Stimulated activated CD8-positive, alpha-beta memory T cell treated with anti-CD3 and anti-CD28 coated beads, Interleukin-7, amount 100 ng/mL, for 48 hours (primary cell): ENCODE measurements around the gene RHBDL3.
"Not testable (repeated sequence)": the region's sequence is repeated elsewhere in the genome, so short reads cannot be mapped to it uniquely, and the experiment has no call there.

Experiments used
- DNase-seq, 2 donors: peaks; one replicate each; pipeline ENCODE4 v3.0.0-alpha.2; 2020; ENCODE audit warnings: low read depth in 1 of 2; ENCODE audit errors: extremely low read depth in 1 of 2

The RHBDL3 gene

DNA sequence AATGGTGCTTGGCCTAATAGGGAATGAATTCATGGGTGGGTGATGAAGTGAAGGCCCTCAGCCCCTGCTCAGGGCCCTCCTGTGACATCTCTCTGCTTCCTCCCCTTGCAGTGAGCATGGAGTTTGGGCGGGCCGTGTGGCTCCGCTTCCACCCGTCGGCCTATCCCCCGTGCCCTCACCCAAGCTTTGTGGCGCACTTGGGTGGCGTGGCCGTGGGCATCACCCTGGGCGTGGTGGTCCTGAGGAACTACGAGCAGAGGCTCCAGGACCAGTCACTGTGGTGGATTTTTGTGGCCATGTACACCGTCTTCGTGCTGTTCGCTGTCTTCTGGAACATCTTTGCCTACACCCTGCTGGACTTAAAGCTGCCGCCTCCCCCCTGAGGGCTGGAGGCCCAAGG, 55.2 kb downstream of the RHBDL3 start:
- no peak for DNase-seq

DNA sequence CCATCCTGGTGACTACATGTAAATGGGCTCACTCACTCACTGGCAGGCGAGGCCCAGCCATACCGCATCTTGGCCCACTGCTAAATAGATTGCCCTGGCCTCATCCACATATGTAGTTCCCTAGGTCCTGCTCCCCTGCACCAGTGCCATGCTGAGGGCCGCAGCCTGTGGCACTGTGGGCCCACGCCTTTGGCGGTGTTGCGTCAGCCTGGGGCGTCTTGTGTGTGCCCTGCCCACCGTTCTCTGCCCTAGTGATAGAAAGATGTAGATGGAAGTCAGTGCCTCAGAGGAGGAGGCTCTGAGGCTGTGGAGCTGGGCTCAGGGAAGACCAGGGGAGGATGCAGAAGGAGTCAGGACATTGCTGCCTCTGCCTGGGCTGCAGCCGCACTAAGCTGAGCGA, 57.4 kb downstream of the RHBDL3 start:
- no peak for DNase-seq

DNA sequence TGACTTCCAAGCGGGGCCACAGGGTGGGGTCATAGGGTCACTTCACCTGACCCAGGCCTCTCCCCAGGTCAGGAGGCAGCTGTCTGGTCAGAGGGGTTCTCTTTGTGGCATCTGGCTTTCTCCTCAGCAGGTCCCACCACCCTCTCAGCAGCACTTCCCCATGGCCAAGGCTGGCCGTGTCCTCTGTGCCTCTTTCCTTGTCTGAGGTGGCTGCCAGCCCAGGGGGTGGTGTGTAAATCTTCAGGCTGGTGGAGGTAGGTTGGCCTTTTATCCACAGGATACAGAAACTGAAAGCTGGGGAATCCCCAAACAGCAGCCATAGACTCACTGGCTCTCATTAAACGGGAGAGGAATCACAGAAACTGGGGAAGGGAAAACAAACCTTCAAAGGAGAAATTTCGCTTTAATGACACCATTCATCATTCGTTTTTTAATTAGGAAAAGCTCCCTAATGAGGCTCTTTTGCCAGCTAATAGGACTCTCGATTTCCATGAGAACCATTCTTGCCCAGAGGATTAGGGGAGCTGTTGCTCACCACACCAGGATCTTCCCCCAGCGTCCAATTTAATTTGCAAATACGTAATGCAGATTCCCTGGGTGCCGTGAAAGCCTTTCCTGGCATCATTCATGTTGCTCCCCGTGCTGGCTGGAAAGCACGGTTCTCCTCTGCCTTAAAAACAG, 58.3 kb downstream of the RHBDL3 start:
- DNase-seq: peak in 1 of 2 donors; percentile 8

DNA sequence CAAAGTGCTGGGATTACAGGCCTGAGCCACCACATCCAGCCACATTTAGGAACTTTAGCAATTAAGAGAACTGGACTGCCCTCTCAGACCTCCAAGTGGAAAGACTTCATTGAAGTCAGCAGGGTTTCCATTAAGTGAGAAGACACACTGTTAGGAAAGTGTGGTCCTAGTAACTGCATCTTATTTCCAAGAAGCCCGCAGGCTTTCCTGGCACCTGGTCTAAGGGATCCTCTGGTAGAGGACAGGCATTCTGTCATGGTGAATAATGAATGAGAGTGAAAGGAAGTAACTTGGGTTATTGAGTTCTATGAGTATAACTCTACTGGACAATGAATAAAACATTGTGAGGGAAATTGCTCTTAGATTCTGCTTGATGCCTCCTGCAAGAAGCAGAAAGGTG, 62.3 kb downstream of the RHBDL3 start:
- DNase-seq: no peak

DNA sequence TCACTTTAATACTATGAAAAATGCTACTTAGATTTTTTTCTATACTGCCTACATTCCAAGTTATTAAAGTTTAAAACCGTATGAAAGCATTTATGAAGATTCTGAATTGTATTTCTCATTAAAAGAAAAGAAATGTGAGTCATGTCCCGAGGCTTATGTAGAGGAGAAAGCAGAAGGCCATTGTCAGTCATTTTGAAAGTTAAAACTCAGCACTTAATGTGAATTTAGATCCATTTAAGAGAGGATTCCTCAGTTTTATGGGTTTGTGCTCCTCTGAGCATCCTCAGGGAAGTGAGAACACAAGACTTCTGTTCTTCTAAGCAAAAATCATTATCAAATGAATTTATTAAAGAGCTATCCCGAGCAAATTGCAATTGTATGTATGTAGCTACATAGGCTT, 64.5 kb downstream of the RHBDL3 start:
- no peak for DNase-seq

DNA sequence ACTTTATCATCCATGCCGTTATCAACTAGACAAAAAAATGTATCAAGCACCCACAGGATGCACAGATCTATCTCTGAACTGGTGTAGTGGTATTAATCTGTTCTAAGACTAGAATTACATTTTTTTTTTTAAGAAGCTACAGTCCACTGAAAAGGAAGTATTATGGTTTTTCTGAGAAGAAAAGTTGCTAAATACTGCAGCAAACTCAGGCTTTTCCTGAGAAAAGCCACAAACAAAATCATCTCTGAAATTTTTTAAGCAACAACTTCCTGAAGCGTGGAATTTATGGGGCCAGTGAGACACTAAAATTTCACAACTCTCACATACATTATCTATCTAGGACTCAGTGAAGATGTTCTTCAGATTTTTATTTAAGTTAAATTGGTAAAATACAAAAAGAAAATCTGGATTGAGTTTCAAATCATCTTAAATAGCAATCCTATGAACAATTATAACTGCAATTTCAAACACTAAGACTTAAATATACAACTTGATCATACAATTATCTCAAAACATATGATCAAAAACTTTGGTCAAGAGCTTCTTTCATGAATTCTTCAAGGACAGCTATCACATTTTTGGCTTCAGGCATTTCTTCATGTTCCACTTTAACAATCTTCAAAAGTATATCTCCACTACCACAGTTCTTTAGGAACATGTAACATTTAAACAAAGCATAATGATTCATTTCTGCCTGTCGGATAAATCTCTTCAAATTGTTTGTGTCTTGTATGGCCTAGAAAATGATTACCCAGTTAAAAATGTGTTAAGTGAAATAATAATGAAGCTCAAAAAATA, 65.8 kb downstream of the RHBDL3 start:
- no peak for DNase-seq

DNA sequence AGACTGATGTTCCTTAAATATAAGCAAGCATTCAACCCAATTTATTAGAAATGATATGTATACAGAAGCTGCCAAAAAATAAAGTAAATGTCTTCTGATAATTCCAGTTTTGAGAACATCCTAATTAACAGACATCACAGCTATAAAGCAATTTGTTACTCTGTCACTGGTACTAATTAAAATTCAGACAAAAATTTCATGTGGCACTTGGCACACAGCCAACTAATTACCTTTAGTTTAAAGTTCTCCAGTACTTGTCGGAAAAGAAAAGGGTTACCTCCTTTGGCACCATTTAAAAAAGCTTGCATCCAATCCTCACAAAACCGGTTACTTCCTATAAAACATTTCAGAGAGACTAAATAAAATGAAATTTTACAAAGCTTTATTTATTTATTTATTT, 67.6 kb downstream of the RHBDL3 start:
- no peak for DNase-seq

DNA sequence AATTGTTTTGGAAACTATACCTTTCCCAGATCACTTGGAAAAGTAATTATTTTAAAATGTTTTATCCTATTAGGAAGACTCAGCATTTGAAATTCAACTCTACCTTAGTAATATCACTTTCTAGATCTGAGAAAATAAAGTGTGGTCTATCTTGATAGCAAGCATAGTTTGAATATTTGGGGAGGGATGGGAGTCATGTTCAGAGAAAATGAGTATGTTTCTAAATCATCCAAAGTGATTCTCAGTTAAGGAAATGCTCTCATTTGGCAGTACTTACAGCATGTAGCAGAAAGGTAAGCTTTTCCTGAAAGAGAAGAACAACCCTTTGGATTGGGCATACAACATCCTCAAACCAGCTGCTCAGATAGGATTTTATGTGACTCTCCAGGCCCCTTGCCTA, 69.4 kb downstream of the RHBDL3 start:
- DNase-seq: no peak

DNA sequence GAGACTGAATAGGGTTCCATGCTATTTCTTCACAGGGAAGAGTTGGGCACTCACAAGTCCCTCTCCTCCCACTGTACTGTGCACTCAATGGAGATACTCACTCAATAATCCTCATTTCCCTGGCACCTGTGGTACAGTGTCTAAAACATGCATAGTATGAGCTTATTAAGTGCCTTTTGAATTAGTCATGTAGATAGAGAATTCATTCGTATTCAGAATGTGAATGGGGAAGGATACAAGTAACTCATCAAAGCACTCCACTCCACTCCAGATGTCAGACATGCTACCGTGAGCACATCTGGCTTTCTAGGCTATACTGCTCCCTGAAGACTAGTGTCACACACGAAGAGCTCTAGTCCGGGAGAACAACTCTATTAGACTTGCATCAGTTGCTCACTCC, 70.1 kb downstream of the RHBDL3 start:
- no peak for DNase-seq

DNA sequence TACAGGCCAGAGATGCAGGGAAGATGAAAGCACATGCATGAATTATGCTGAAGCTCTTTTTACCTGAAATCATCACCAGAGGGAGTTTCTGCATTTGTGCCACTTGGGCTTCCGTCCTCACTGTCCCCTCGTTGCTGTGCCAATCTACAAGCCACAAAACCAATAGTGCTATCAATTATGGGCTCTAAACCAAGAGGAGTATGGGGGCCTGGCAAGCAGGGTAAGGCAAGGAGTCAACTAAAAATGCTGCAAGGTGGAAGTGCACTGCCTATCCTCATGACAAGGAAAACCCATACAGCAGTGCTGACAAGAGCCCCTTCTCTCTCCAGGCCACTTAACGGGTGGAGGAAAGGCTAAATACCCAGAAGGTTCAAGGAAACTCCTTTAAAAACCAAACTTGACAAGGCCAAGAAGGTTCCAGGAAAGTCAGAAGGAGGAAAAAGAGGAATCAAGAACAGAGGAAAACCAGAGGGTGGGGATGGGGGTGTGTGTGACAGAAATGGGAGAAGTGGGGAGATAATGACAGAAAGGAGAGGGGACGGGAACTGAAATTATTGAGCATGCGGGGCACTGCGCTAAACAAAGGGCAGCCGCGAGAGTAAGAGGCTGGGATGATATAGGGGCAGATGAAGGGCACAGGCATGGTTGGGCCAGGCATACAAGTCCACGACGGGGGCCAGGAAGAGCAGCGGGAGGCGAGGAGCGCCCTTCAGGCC, 75.7 kb downstream of the RHBDL3 start:
- peak in 1 of 2 donors; percentile 16 for DNase-seq

DNA sequence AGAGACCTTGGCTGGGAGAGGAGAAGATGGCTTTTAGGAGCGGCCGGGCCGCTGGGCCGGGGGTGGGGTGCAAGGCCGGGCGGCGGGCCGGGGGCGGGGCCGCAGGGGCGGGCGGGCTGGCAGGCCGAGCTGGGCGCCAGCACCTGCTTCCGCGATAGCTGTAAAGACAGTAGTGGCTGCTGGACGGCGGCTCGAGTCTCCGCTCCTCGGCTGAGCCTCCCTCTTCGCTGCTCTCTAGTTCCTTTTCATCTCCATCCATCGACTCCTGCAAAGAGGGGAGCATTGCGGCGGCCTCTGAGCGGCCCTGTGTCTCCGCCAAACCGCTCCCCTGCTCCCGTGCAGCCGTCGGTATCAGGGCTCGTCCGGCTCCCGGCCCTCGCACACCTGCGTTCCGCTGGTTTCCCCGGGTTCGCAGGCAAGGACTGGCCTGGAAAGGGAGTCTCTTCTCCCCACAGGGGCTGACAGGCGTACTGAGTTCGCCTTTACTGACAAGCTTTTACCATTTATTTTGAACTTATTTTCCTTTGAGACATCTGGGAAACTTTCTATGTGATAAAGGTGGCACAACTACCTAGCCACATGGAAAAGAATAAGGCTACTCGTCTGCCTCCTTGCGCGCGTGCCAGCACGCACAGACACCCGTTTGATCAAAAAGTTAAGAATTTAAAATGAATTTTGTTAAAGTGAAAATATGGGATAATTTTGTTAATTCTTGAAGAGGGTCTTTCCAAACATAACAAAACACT, 76.4 kb downstream of the RHBDL3 start, which contains the start of gene C17orf75:
Gene C17orf75 (minus strand): TSS at position 317 of the 746 bp plus-strand sequence. CDS start 34 bp downstream, at position 283.
- peak; percentile 63 to 71 for DNase-seq

DNA sequence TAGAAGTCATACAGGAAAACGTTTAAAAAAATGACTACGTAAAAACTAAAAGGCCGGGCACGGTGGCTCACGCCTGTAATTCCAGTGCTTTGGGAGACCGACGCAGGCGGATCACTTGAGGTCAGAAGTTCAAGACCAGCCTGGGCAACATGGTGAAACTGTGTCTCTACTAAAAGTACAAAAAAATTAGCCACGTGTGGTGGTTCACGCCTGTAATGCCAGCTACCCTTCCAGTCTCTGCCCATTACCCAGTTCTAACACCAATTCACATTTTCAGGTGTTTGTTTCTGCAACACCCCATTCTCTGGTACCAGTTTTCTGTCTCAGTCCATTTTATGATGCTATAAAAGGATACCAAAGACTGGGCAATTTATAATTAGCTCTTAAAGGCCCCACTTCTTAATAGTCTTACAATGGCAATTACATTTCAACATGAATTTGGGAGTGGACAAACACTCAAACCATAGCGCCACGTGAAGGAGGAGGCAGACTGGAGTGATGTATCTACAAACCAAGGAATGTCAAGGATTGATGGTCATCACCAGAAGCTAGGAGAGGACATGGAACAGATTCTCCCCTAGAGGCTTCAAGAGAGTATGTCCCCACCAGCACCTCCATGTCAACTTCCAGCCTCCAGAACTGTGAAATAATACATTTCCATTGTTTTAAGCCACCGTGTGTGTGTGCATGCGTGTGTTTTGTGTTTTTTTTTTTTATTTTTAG, 77.1 kb downstream of the RHBDL3 start:
- DNase-seq: no peak

DNA sequence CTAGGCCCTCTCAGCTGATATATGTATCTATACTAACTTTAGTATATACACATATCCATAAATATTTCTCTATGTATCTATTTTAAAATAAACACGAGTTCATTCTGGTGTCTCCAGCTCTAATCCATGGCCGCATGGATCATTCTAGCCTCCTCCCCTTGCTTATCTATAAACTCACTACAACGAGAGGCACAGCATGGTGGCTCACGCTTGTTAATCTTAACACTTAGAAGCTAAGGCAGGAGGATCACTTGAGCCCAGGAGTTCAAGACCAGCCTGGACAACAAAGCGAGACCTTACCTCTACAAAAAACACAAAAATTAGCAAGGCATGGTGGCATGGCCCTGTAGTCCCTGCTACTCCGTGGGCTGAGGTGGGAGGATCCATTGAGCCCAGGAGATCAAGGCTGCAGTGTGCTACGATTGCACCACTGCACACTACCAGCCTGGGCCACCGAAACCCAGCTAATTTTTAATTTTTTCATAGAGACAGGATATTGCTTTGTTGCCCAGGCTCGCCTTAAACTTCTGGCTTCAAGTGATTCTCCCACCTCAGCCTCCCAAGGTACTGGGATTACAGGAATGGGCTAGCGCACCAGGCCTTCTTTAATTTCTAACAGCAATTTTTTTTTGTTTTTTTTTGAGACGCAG, 80.4 kb downstream of the RHBDL3 start:
- no peak for DNase-seq

DNA sequence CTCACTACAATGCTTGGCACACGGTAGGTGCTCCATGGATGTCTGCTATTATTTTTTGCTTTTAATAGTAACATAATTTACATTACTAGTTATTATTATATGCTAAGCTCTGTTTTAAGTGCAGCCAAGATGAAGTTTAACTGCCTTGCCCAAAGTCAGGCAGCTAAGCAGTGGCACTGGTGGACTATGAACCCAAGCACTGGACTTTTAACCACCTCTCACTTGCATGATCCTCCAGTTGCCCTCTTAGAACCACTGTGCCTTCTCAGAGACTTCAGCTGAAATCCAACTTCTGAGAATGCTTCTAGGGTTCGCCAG, 82.8 kb downstream of the RHBDL3 start:
- no peak for DNase-seq

DNA sequence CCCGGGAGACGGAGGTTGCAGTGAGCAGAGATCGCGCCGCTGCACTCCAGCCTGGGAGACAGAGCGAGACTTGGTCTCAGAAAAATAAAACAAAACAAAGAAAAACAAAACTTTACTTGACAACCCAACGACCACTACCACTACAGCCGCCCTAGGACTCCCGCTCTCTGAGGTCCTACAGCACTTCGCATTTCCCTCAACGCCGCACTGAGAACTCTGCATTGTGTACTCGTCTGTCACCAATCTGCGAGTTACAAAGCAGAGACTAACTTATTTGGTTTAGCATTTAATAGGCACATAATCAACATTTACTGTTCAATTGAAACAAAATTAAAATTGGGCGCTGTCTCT, 83.8 kb downstream of the RHBDL3 start:
- no peak for DNase-seq

DNA sequence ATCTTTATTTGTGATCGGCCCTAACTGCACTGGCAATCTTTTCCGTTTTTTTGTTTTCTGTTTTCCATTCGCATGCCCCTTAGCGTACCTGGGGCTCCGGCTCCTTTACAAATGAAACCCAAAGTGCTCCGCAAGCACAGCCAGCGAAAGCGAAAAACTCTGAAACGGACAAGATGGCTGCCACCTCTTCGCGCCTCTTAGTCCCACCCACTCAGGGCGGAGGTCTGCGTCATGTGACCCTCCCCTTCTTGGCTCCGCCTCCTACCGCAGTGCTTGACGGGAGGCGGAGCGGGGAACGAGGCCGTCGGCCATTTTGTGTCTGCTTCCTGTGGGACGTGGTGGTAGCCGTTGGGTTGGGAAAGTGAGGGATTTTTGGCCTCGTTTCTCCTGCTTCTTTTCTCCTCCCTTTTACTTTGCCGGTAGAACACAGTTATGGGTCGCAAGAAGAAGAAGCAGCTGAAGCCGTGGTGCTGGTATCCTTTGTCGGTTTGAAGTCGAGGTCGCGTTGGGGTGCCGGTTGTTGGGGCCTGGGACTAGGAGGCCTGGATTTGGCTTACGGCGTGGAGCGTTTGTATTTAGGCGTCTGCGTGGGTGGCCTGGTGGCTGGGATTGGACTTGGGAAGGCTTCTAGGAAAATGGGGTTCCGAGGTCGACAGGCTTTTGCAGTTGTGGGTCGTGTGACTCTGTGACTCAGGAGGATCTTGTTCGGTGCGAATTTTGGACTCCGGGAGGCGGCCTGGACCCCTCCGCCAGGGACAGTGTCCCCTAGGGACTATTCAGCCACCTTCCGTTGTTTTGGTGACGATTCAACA, 84.4 kb downstream of the RHBDL3 start, which contains the start of gene ZNF207:
Gene ZNF207 (plus strand): TSS at position 304 of the 812 bp plus-strand sequence. CDS start 129 bp downstream, at position 433.
- peak; percentile 83 to 89 for DNase-seq

DNA sequence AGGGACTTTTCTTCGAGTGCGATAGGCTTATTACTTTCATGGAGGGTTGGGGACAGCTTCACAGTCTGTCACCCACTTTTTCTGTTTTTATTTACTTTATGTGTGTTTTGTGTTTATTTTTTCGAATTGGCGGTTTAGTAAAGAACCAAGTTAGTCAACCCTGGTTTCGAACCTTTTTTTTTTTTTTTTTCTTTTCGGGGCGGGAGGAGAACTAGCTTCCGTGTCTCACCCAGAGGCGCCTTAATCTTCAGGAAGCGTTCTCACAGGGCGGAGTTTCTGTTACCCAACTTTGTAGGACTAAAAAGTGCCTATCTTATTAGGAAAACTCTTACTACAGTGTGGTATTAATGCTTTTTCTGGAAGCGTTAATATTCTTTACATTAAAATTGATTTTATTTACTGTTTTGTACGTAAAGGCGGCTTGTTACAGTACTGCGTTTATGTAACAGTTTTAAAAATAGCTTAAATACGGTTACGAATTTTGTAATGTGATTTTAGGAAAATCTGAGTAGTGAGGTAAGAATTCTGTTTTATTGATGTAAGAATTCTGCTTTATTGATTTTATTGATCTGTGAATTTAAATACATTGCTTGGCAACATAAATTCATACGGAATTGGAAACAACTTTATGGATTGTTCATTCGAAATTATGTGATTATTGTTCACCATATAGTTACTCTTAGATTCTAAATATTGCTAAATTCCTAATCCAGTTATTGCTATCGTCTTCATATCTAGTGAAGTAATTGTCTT, 85.2 kb downstream of the RHBDL3 start:
- DNase-seq: peak in 1 of 2 donors; percentile 23

DNA sequence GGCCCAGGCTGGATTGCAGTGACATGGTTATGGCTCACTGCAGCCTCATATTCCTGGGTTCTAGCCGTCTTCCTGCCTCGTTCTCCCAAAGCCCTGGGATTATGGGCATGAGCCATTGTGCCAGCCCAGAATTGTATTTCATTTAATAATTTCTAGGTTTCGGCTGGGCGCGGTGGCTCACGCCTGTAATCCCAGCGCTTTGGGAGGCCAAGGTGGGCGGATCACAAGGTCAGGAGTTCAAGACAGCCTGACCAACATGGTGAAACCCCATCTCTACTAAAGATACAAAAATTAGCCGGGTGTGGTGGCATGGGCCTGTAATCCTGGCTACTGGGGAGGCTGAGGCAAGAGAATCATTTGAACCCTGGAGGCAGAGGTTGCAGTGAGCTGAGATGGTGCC, 87.1 kb downstream of the RHBDL3 start:
- not testable (repeated sequence) for DNase-seq
